Progenitor cell of endocrine pancreas (in vitro differentiated cells): ENCODE results near the gene RASAL2. TPM values are rescaled to one million over a fixed set of nuclear protein-coding genes. Genes with fewer than 3 reads are reported as not detected.

Experiments
- DNase-seq: peaks from one replicate; pipeline ENCODE4 v3.0.0; 2021; ENCODE audit warnings: low spot score; ENCODE audit not compliant: unreplicated experiment
- H3K27ac Mint-ChIP-seq: 2 replicates; pipeline ENCODE4 v1.8.0; 2021; ENCODE audit warnings: mild to moderate bottlenecking, moderate library complexity, mixed read lengths
- H3K27me3 Mint-ChIP-seq: 2 replicates; pipeline ENCODE4 v1.8.0; 2021; ENCODE audit warnings: mixed read lengths
- H3K36me3 Mint-ChIP-seq: 2 replicates; pipeline ENCODE4 v1.8.0; 2022; ENCODE audit warnings: mixed read lengths; ENCODE audit not compliant: insufficient read depth
- H3K4me1 Mint-ChIP-seq: 2 replicates; pipeline ENCODE4 v1.8.0; 2021; ENCODE audit warnings: low read depth, mixed read lengths
- H3K4me3 Mint-ChIP-seq: 2 replicates; pipeline ENCODE4 v1.8.0; 2021; ENCODE audit warnings: low read depth, mild to moderate bottlenecking, moderate library complexity, mixed read lengths
- H3K9me3 Mint-ChIP-seq: 2 replicates; pipeline ENCODE4 v1.8.0; 2021; ENCODE audit warnings: low read depth, mixed read lengths
- total RNA-seq: library from RNA; stranded (reverse); gene quantifications from 2 replicates; pipeline ENCODE4 v1.2.1, GENCODE V29; 2021
- TF ChIP-seq, protein P1 (sequence below): fragments of 200-600 bp; sonication (generic); IDR thresholded peaks from one replicate; pipeline ENCODE4 v1.5.0; 2021; ENCODE audit warnings: antibody characterized with exemption, mild to moderate bottlenecking; ENCODE audit not compliant: unreplicated experiment

The RASAL2 gene
- total RNA-seq, 1 donor from 2014 or later, result 28.5 TPM

DNA sequence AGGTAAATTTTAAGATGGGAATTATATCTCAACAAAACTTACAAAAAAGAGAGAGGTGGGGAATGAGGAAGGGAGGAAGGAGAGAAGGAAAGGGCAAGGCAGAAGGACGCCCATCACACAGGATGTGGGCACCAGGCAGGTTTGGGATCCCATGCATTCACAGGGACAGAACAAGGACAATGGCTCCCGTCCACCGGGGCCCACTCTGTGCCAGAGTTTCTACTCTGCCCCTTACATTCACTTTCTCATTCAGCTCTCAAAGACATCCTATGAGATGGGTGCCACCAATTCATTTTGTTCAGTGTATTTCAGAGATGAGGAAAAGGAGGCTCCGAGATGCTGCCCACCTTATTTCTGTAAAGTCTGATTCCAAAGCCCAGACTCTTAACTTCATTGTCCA lies 395.5 kb downstream of the RASAL2 start:
- no peaks in the 10 kb centered on the region for H3K36me3 Mint-ChIP-seq
- H3K27ac Mint-ChIP-seq, result no peak overlapping the region
- TF ChIP-seq, protein P1, sequence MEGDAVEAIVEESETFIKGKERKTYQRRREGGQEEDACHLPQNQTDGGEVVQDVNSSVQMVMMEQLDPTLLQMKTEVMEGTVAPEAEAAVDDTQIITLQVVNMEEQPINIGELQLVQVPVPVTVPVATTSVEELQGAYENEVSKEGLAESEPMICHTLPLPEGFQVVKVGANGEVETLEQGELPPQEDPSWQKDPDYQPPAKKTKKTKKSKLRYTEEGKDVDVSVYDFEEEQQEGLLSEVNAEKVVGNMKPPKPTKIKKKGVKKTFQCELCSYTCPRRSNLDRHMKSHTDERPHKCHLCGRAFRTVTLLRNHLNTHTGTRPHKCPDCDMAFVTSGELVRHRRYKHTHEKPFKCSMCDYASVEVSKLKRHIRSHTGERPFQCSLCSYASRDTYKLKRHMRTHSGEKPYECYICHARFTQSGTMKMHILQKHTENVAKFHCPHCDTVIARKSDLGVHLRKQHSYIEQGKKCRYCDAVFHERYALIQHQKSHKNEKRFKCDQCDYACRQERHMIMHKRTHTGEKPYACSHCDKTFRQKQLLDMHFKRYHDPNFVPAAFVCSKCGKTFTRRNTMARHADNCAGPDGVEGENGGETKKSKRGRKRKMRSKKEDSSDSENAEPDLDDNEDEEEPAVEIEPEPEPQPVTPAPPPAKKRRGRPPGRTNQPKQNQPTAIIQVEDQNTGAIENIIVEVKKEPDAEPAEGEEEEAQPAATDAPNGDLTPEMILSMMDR, result no peak
- no peak overlapping the region for H3K4me3 Mint-ChIP-seq
- H3K4me1 Mint-ChIP-seq, result no peaks in the 10 kb centered on the region
- peaks cover 2% of the 10 kb centered on the region for H3K27me3 Mint-ChIP-seq
- no peaks in the 10 kb centered on the region for H3K9me3 Mint-ChIP-seq
- no peak for DNase-seq

DNA sequence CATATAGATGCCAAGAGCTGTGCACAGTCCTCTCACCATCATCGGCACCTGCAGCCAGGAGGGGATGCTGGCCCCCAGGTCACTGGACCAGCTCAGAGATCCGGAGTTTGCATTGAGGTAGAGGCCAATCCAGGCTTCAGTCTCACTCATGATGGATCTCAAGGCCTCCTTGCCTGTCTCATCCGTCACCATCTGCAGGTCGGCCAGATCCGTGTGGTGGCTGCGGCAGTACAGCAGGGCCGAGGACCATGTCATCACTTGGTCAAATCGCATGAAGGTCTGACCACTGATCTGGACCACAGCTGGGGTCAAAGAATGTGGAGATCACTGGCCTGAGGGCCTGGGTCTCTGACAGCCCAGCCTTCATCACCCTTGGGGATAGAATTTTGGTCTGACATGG lies 396.2 kb downstream of the RASAL2 start:
- Mint-ChIP-seq H3K27ac (no peak overlapping the region), H3K9me3 (no peaks in the 10 kb centered on the region), H3K27me3 (peaks cover 2% of the 10 kb centered on the region), H3K36me3 (no peaks in the 10 kb centered on the region), H3K4me1 (no peaks in the 10 kb centered on the region), H3K4me3 (no peak overlapping the region)
- TF ChIP-seq, protein P1, result no peak
- no peak for DNase-seq

DNA sequence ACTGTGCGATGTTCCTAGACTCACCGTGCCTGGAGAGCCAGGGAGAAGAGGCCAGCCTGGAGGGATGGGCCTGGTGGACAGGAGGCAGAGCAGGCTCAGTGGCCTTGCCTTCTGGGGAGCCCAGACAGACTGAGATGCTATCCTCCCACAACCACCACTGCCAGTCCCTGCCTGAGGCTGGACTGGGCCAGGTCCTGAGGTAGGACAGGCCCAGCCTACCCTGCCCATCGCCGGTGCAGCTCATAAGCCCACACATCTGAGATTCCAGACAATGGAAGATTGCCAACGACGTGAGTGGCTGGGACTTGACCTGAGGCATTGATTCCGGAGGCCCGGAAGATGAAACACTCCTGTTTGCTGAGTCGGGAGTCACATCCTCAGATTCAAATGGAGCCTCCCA lies 397.1 kb downstream of the RASAL2 start:
- H3K9me3 Mint-ChIP-seq, result no peaks in the 10 kb centered on the region

DNA sequence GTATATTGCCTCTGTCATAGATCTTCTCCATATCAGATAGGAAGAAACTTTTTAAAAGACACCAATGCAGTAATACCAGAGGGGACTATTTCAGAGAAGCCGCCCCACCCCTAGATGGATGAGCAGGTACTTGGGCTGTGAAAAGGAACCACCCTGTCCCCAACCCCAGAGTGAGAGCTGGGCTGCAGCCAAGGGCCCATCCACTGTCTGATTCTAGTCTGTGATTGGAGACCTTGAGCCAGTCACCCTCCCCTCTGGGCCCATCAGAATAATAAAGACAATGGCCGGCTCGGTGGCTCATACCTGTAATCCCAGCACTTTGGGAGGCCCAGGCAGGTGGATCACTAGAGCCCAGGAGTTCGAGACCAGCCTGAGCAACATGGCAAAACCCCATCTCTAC lies 397.8 kb downstream of the RASAL2 start:
- H3K4me1 Mint-ChIP-seq, result no peaks in the 10 kb centered on the region
- no peaks in the 10 kb centered on the region for H3K9me3 Mint-ChIP-seq
- peaks cover 2% of the 10 kb centered on the region for H3K27me3 Mint-ChIP-seq
- no peak overlapping the region for H3K4me3 Mint-ChIP-seq
- H3K36me3 Mint-ChIP-seq, result no peaks in the 10 kb centered on the region
- DNase-seq, result no peak
- no peak overlapping the region for H3K27ac Mint-ChIP-seq
- TF ChIP-seq, protein P1, result no peak

More for the DNA sequence above, 397.1 kb downstream of the RASAL2 start:
- no peak for DNase-seq
- H3K4me3 Mint-ChIP-seq, result no peak overlapping the region
- TF ChIP-seq, protein P1, result no peak
- H3K27me3 Mint-ChIP-seq, result peaks cover 2% of the 10 kb centered on the region
- H3K27ac Mint-ChIP-seq, result no peak overlapping the region
- H3K4me1 Mint-ChIP-seq, result no peaks in the 10 kb centered on the region
- no peaks in the 10 kb centered on the region for H3K36me3 Mint-ChIP-seq

DNA sequence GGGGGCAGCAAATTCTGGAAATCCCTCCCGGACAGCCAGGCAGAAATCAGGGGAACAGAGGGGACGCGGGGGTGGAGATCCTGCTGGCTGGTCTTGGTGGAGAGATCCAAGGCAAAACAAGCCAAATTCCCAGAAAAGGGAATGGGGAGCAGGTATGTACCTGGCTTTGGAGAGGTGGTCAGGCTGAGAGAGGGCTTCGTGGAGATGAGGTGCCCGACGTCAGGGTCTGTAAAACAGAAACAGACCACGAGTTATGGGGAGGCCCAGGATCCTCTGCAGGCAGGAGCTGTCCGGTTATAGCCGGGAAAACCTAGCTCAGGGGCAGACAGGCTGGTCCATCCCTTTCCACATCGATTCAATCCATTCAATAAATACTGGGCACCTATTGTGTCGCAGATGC lies 398.4 kb downstream of the RASAL2 start:
- peaks cover 4% of the 10 kb centered on the region for H3K27me3 Mint-ChIP-seq
- TF ChIP-seq, protein P1, result no peak
- H3K36me3 Mint-ChIP-seq, result no peaks in the 10 kb centered on the region
- H3K9me3 Mint-ChIP-seq, result no peaks in the 10 kb centered on the region
- H3K4me1 Mint-ChIP-seq, result no peaks in the 10 kb centered on the region
- H3K27ac Mint-ChIP-seq, result no peak overlapping the region
- no peak overlapping the region for H3K4me3 Mint-ChIP-seq
- no peak for DNase-seq
